Nucleus accumbens (tissue), 56 donors: ENCODE data around the gene ANAPC2.
"Not testable (repeated sequence)": the region's sequence is repeated elsewhere in the genome, so short reads cannot be mapped to it uniquely, and the experiment has no call there.

Experiments
- DNase-seq, 56 donors: peaks; one replicate each; lab custom pipeline; 2025; lab: John Stamatoyannopoulos, UW

ANAPC2 gene

GRCh38 chr9:137135154-137135553 lies 53.2 kb downstream of the ANAPC2 start:
- not testable (repeated sequence) for DNase-seq

DNA sequence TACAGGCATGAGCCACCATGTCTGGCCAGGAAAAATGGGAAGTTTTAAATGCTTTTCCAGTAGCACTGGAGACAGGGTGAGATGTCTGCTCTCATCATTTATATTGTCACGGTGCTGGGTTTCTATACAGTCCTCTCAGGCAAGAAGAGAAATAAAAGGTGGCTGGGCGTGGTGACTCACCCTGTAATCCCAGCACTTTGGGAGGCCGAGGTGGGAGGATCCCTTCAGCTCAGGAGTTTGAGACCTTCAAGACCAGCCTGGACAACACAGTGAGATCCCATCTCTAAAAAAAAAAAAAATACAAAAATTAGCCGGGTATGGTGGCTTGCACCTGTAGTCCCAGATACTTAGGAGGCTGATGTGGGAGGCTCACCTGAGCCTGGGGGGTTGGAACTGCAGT lies 54.2 kb downstream of the ANAPC2 start:
- no peak for DNase-seq

GRCh38 chr9:137130176-137130755 lies 58.1 kb downstream of the ANAPC2 start:
- DNase-seq, result no peak

- DNase-seq, result peak in 53 of 56 donors; percentile 24 to 93 (median 73)
These were observed 58.7 kb downstream of the ANAPC2 start for GRCh38 chr9:137129456-137130175.

DNA sequence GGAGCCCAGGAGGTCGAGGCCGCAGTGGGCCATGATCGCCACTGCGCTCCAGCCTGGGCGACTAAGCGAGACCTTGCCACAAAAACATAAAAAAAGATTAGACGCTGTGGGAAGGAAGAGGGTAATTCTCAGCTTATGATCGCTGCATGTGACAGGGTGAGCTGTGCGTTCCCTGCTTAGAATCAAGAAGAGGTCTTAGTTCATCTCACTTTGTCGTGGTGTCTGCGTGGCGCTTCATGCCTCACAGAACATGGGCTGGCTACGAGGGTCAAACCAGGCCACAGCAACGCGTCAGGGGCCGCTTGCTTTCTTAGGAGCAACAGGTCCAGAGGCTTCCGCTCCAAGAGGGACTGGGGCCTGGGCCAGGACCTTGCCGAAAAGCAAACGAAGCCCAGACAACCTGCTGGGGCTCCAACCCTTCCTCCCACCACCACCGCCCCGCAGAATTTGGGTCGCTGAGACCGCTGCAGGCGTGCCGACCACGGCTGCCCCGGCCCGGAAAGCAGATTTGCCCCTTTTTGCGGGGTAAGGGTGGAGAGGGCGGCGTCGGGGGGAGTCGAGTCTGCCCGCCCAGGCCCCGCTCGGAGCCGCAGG lies 59.4 kb downstream of the ANAPC2 start:
- no peak for DNase-seq

DNA sequence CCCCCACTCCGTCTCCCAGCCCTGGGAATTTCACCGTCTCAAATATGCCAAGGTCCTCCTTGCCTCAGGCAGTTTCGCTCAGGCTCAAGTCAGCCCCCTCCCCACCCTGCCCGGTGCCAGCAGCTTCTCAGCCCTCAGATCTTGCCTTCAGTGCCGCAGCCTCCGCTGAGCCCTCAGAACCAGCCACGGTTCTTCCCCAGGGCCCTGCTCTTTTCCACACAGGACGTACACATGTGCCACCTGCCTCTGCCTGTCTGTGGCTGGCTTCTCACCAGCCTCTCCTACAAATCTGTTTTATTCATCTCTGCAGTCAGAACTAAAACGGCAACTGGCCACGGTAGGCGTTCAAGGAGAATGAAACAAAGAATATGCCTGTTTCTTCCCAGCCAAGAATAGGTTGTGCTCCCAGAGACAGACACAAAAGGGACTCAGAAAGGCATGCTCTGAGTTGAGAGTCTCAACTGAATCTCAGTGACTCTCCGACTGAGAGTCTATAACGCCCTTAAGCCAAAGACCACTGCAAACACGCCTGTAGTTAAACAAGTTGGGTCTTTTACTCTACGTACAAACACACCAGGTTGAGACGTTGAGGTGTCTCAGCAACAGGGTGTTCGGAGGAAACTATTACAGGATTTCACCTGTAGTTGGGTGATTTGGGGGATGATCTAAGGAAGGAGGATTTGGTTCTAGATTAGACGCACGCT lies 60.0 kb downstream of the ANAPC2 start:
- DNase-seq, result no peak

GRCh38 chr9:137127301-137128157 lies 60.8 kb downstream of the ANAPC2 start:
- no peak for DNase-seq

GRCh38 chr9:137126786-137127185 lies 61.6 kb downstream of the ANAPC2 start:
- DNase-seq, result no peak
